Subcutaneous adipose tissue (tissue), 4 donors: ENCODE results near the gene CEBPE. TPM values are rescaled to one million over a fixed set of nuclear protein-coding genes. Genes with fewer than 3 reads are reported as not detected.

ENCODE experiments used
- CTCF ChIP-seq: fragments of 450-650 bp; IDR thresholded peaks from one replicate; pipeline ENCODE4 v1.5.1; 2016; ENCODE audit warnings: low read depth, mild to moderate bottlenecking, control low read depth, antibody characterized with exemption, moderate library complexity
- total RNA-seq, 4 donors: library from RNA; depleted of rRNA; stranded (reverse); fragments of >200 nt; gene quantifications; one replicate each; pipeline ENCODE4 v1.1.0, GENCODE V29; 2016

CEBPE gene
- total RNA-seq, 4 donors from 2014 or later: 0.68 TPM; not detected in 3

- no peak for TF ChIP-seq CTCF
Observed at GRCh38 chr14:23149745-23150144, 30.7 kb upstream of the CEBPE start.

- no peak for TF ChIP-seq CTCF
Observed at GRCh38 chr14:23148591-23149249, 29.7 kb upstream of the CEBPE start.

GRCh38 chr14:23147676-23148075 is 28.6 kb upstream of the CEBPE start:
- no peak for TF ChIP-seq CTCF

GRCh38 chr14:23146980-23147379 is 27.9 kb upstream of the CEBPE start:
- TF ChIP-seq CTCF: no peak

GRCh38 chr14:23146351-23146910 is 27.4 kb upstream of the CEBPE start:
- TF ChIP-seq CTCF: no peak

- no peak for TF ChIP-seq CTCF
Observed at GRCh38 chr14:23145794-23146350, 26.8 kb upstream of the CEBPE start.

- no peak for TF ChIP-seq CTCF
Observed at GRCh38 chr14:23143911-23144310, 24.9 kb upstream of the CEBPE start.
